ENCODE measurements around the gene GSG1L. TPM values are rescaled to one million over a fixed set of nuclear protein-coding genes. Genes with fewer than 3 reads are reported as not detected.

The GSG1L gene
- total and polyA plus RNA-seq, 2 of the 13 experiments (the other 11 are each of a cell fraction or from before 2014, with no cell fraction given): not detected

DNA sequence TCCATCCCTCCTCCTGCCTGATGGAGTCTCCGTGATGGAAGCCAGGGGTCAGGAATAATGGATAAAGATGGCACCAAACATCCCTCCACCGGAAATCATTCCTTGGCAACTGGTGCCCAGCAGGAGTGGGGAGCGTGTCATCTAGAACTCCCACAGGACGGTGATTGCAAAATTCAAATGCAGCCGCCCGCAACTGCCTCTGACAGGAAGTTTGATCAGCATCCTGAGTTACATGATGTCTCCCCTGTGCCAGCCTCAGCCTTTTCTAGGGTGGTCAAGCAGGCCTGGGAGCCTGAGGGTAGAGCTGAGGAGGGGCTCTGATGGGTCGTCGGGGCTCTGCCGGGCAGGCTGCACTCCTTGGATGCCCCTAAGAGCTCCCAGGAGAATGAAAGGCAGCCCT, 52.8 kb downstream of the GSG1L start:
- intact Hi-C loops (cut with micrococcal nuclease; ENCODE audit: unreplicated experiment): no loop called here
- Histone ChIP-seq H3K36me3 (replicated peaks in 1 of 2; ENCODE audit: control insufficient read depth in 1 of 2, insufficient read depth in 2 of 2, low read length in 2 of 2) (no peaks in the 10 kb centered on the region), H3K9me3 (ENCODE audit: low read length) (no peaks in the 10 kb centered on the region), H2AFZ (ENCODE audit: low read length) (no peak overlapping the region), H3K27me3 (ENCODE audit: control insufficient read depth in 1 of 2, insufficient read depth in 2 of 2, low read length in 2 of 2) (peaks cover 2 to 41% of the 10 kb centered on the region in 2 experiments; a peak in 4 of 5 replicates), H4K20me1 (ENCODE audit: insufficient read depth, low read length) (no peaks in the 10 kb centered on the region), H3K27ac (ENCODE audit: extremely low read length, insufficient read depth, low read length) (no peak overlapping the region), H3K4me2 (ENCODE audit: low read depth, low read length) (no peak overlapping the region), H3K4me1 (ENCODE audit: insufficient read depth, low read length) (no peaks in the 10 kb centered on the region), H3K79me2 (ENCODE audit: insufficient read depth, low read length) (no peaks in the 10 kb centered on the region), H3K4me3 (replicated peaks in 1 of 3; ENCODE audit: insufficient read depth in 1 of 3, low read depth in 2 of 3, low read length in 3 of 3) (no peak overlapping the region), H3K9ac (ENCODE audit: insufficient read depth, low read depth, low read length) (no peak overlapping the region)
- DNase-seq (ENCODE audit: low spot score) (no peak), ATAC-seq (no peak), FAIRE-seq (no peak)
- CTCF ChIA-PET (ENCODE audit: low intra/inter-chr PET ratio, low total read pairs): no interaction called here
- TF ChIP-seq, protein P1, sequence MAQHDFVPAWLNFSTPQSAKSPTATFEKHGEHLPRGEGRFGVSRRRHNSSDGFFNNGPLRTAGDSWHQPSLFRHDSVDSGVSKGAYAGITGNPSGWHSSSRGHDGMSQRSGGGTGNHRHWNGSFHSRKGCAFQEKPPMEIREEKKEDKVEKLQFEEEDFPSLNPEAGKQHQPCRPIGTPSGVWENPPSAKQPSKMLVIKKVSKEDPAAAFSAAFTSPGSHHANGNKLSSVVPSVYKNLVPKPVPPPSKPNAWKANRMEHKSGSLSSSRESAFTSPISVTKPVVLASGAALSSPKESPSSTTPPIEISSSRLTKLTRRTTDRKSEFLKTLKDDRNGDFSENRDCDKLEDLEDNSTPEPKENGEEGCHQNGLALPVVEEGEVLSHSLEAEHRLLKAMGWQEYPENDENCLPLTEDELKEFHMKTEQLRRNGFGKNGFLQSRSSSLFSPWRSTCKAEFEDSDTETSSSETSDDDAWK (CRISPR knock-in tag; IDR thresholded peaks at IDR 0.05): no peak
- TF ChIP-seq ELF1 (CRISPR knock-in tag; IDR thresholded peaks at IDR 0.05) (no peak), PCBP2 (optimal IDR thresholded peaks at IDR 0.05; ENCODE audit: low read depth, low read length, poor library complexity, severe bottlenecking) (no peak), ZNF530 (CRISPR knock-in tag; IDR thresholded peaks at IDR 0.05; ENCODE audit: low read depth) (no peak), ZZZ3 (CRISPR knock-in tag; IDR thresholded peaks at IDR 0.05; ENCODE audit: borderline replicate concordance) (no peak)
- in situ Hi-C loops (cut with HindIII; ENCODE audit: extremely low pct_ligation_motif_present, low pct_unique_long_range_greater_than_20kb): no loop called here
- 12% methylated on average over 6 of the region's 9 CpGs for WGBS (ENCODE audit: low lambda C conversion rate)
- POLR2A ChIA-PET: no interaction called here
- no TSS peak for BruUV-seq (replicated peaks)

- 22% methylated on average over 17 of the region's 17 CpGs for WGBS (ENCODE audit: low lambda C conversion rate)
- in situ Hi-C loops (cut with HindIII; ENCODE audit: extremely low pct_ligation_motif_present, low pct_unique_long_range_greater_than_20kb) (no loop called here), intact Hi-C loops (cut with micrococcal nuclease; ENCODE audit: unreplicated experiment) (no loop called here)
- Histone ChIP-seq H4K20me1 (ENCODE audit: insufficient read depth, low read length) (no peaks in the 10 kb centered on the region), H3K79me2 (ENCODE audit: insufficient read depth, low read length) (no peaks in the 10 kb centered on the region), H3K27me3 (ENCODE audit: control insufficient read depth in 1 of 2, insufficient read depth in 2 of 2, low read length in 2 of 2) (peaks cover 2 to 47% of the 10 kb centered on the region in 2 experiments; a peak in 4 of 5 replicates), H2AFZ (ENCODE audit: low read length) (no peak overlapping the region), H3K9me3 (ENCODE audit: low read length) (no peaks in the 10 kb centered on the region), H3K9ac (ENCODE audit: insufficient read depth, low read depth, low read length) (no peak overlapping the region), H3K4me3 (replicated peaks in 1 of 3; ENCODE audit: insufficient read depth in 1 of 3, low read depth in 2 of 3, low read length in 3 of 3) (no peak overlapping the region), H3K36me3 (replicated peaks in 1 of 2; ENCODE audit: control insufficient read depth in 1 of 2, insufficient read depth in 2 of 2, low read length in 2 of 2) (no peaks in the 10 kb centered on the region), H3K4me1 (ENCODE audit: insufficient read depth, low read length) (no peaks in the 10 kb centered on the region), H3K4me2 (ENCODE audit: low read depth, low read length) (no peak overlapping the region), H3K27ac (ENCODE audit: extremely low read length, insufficient read depth, low read length) (no peak overlapping the region)
- CTCF ChIA-PET (ENCODE audit: low intra/inter-chr PET ratio, low total read pairs): no interaction called here
- BruUV-seq (replicated peaks): no TSS peak
- TF ChIP-seq ZNF629 (CRISPR knock-in tag; conservative IDR thresholded peaks at IDR 0.05): peak; percentile 63
- no peak for TF ChIP-seq SYNCRIP (IDR thresholded peaks at IDR 0.05; ENCODE audit: insufficient read depth, low read depth, low read length)
- POLR2A ChIA-PET: no interaction called here
- ATAC-seq: no peak
- DNase-seq (ENCODE audit: low spot score): no peak
- no peak for FAIRE-seq
Measured at GRCh38 chr16:28009586-28010373, 53.7 kb downstream of the GSG1L start.

All from HepG2 (cell line).